ENCODE data around the gene SIRT6. TPM values are rescaled to one million over a fixed set of nuclear protein-coding genes. Genes with fewer than 3 reads are reported as not detected.

SIRT6 gene
- total and polyA plus RNA-seq, 9 of the 15 experiments (the other 6 are each of a cell fraction or from before 2014, with no cell fraction given): 1.4 to 41.1 (median 10.2) TPM

DNA sequence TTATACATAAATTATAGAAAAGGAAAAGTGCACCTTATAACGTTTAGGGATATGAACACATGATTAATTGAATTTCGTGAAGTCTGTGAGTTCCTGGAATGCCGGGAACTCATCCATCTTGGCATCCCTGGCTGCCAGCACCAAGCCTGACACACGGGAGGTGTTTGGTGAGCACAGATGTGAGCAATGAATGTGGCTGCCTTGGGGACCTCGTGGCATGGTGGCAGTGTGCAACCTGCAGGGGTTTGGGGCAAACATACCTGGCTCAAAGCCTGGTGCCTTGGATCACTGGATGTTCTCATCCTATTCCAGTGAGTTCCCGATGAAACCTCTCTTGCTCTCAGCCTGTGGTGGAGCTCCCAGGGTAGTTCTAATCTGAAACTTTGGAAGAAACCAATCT, 48.0 kb downstream of the SIRT6 start:
- Histone ChIP-seq H4K20me1 (replicated peaks; ENCODE audit: control insufficient read depth, insufficient read depth, low read length) (no peaks in the 10 kb centered on the region), H3K27ac (ENCODE audit: extremely low read depth, low read depth, low read length) (no peak overlapping the region), H2AFZ (ENCODE audit: low read depth, low read length) (no peak overlapping the region), H3K9me1 (ENCODE audit: control insufficient read depth, insufficient read depth, low read length) (no peaks in the 10 kb centered on the region), H3K79me2 (ENCODE audit: control insufficient read depth, insufficient read depth, low read length) (no peaks in the 10 kb centered on the region), H3K4me1 (replicated peaks in 1 of 2; ENCODE audit: control insufficient read depth in 2 of 2, insufficient read depth in 2 of 2, low read length in 2 of 2) (peaks cover 12 to 21% of the 10 kb centered on the region in 2 experiments), H3K36me3 (ENCODE audit: control insufficient read depth, insufficient read depth, low read length) (no peaks in the 10 kb centered on the region), H3K9ac (ENCODE audit: insufficient read depth in 1 of 2, low read depth in 2 of 2, low read length in 2 of 2) (0 out of 4 replicates have a peak overlapping the region, but pooled peaks of 1 of the 2 experiments have one; percentile 14), H3K4me3 (no peak overlapping the region), H3K4me2 (ENCODE audit: insufficient read depth, low read length) (no peak overlapping the region), H3K27me3 (ENCODE audit: control insufficient read depth in 2 of 2, insufficient read depth in 2 of 2, low read length in 2 of 2) (peaks cover 0 to 3% of the 10 kb centered on the region in 2 experiments; a peak in 1 of 5 replicates), H3K9me3 (replicated peaks; ENCODE audit: control insufficient read depth, insufficient read depth, low read depth, low read length) (no peaks in the 10 kb centered on the region)
- ATAC-seq: no peak
- CTCF ChIA-PET (ENCODE audit: low intra/inter-chr PET ratio): no interaction called here
- TF ChIP-seq SIN3A (IDR thresholded peaks at IDR 0.05; ENCODE audit: borderline replicate concordance in 2 of 2, control insufficient read depth in 1 of 2, low read depth in 2 of 2, low read length in 2 of 2) (no peak), SIRT6 (IDR thresholded peaks at IDR 0.05; ENCODE audit: low read depth, low read length) (no peak), NR1H2 (CRISPR knock-in tag; IDR thresholded peaks at IDR 0.05) (no peak), FOXA1 (IDR thresholded peaks at IDR 0.05; ENCODE audit: borderline replicate concordance) (no peak), PPARD (CRISPR knock-in tag; IDR thresholded peaks at IDR 0.05) (no peak), ZNF217 (CRISPR knock-in tag; IDR thresholded peaks at IDR 0.05) (no peak), NR2F6 (CRISPR knock-in tag; IDR thresholded peaks at IDR 0.05) (no peak), CHD1 (IDR thresholded peaks at IDR 0.05; ENCODE audit: low read length) (no peak), POLR2A (conservative IDR thresholded peaks at IDR 0.05) (no peak), SUPT5H (IDR thresholded peaks at IDR 0.05) (no peak), SRSF3 (IDR thresholded peaks at IDR 0.05; ENCODE audit: insufficient read depth, low read length) (no peak), ZC3H4 (CRISPR knock-in tag; IDR thresholded peaks at IDR 0.05; ENCODE audit: borderline replicate concordance) (no peak)
- TF ChIP-seq, protein P1, sequence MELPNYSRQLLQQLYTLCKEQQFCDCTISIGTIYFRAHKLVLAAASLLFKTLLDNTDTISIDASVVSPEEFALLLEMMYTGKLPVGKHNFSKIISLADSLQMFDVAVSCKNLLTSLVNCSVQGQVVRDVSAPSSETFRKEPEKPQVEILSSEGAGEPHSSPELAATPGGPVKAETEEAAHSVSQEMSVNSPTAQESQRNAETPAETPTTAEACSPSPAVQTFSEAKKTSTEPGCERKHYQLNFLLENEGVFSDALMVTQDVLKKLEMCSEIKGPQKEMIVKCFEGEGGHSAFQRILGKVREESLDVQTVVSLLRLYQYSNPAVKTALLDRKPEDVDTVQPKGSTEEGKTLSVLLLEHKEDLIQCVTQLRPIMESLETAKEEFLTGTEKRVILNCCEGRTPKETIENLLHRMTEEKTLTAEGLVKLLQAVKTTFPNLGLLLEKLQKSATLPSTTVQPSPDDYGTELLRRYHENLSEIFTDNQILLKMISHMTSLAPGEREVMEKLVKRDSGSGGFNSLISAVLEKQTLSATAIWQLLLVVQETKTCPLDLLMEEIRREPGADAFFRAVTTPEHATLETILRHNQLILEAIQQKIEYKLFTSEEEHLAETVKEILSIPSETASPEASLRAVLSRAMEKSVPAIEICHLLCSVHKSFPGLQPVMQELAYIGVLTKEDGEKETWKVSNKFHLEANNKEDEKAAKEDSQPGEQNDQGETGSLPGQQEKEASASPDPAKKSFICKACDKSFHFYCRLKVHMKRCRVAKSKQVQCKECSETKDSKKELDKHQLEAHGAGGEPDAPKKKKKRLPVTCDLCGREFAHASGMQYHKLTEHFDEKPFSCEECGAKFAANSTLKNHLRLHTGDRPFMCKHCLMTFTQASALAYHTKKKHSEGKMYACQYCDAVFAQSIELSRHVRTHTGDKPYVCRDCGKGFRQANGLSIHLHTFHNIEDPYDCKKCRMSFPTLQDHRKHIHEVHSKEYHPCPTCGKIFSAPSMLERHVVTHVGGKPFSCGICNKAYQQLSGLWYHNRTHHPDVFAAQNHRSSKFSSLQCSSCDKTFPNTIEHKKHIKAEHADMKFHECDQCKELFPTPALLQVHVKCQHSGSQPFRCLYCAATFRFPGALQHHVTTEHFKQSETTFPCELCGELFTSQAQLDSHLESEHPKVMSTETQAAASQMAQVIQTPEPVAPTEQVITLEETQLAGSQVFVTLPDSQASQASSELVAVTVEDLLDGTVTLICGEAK (IDR thresholded peaks at IDR 0.05): no peak
- TF ChIP-seq, protein P1 (CRISPR knock-in tag; IDR thresholded peaks at IDR 0.05): no peak
- TF ChIP-seq, protein P2, sequence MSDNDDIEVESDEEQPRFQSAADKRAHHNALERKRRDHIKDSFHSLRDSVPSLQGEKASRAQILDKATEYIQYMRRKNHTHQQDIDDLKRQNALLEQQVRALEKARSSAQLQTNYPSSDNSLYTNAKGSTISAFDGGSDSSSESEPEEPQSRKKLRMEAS (CRISPR knock-in tag; IDR thresholded peaks at IDR 0.05): no peak
- BruUV-seq (replicated peaks): no TSS peak
- in situ Hi-C loops (cut with MboI) (no loop called here), intact Hi-C loops (cut with micrococcal nuclease) (no loop called here)
- FAIRE-seq: no peak
- 11% methylated on average over 6 of the region's 6 CpGs for WGBS (ENCODE audit: insufficient coverage, low coverage, missing lambda C conversion rate)
- POLR2A ChIA-PET: interaction anchor here (0.7 to 1.5 kb wide), 5 partner anchors 8 to 646 kb away, joined by 3 to 5 read pairs (median 4); no protein-coding TSS in a partner anchor
- DNase-seq (ENCODE audit: extremely low read depth in 1 of 4, low spot score in 3 of 4): no peak

All from K562 (cell line).